Neural cell (in vitro differentiated cells): ENCODE measurements around the gene KLK11. TPM values are rescaled to one million over a fixed set of nuclear protein-coding genes. Genes with fewer than 3 reads are reported as not detected.

ENCODE experiments used
- H2AFZ ChIP-seq: fragments of 200-600, 300-800 bp; sonication (generic), shearing (Covaris generic); 2 replicates; pipeline ENCODE4 v1.6.0; 2014; ENCODE audit warnings: low read depth, mild to moderate bottlenecking, antibody characterized with exemption, low read length, moderate library complexity
- H3F3A ChIP-seq: fragments of 200-600 bp; shearing (Covaris generic); 2 replicates; pipeline ENCODE4 v1.6.1; 2016; ENCODE audit warnings: mild to moderate bottlenecking, moderate library complexity, mixed read lengths, antibody characterized with exemption, low read length; ENCODE audit not compliant: insufficient read depth, poor library complexity, severe bottlenecking
- H3K27ac ChIP-seq: fragments of 200-600, 300-800 bp; sonication (generic), shearing (Covaris generic); 2 replicates; pipeline ENCODE4 v1.5.1; 2014; ENCODE audit warnings: mild to moderate bottlenecking, low read length, moderate library complexity
- H3K27me3 ChIP-seq: fragments of 300-800, 200-600 bp; sonication (generic), shearing (Covaris generic); 2 replicates; pipeline ENCODE4 v1.6.0; 2014; ENCODE audit warnings: mild to moderate bottlenecking, low read depth, low read length, moderate library complexity; ENCODE audit not compliant: insufficient read depth
- H3K36me3 ChIP-seq: fragments of 300-800, 200-600 bp; sonication (generic), shearing (Covaris generic); 2 replicates; pipeline ENCODE4 v1.5.1; 2014; ENCODE audit warnings: mild to moderate bottlenecking, antibody characterized with exemption, low read length, moderate library complexity; ENCODE audit not compliant: insufficient read depth
- H3K4me2 ChIP-seq: fragments of 300-800, 200-600 bp; sonication (generic), shearing (Covaris generic); 2 replicates; pipeline ENCODE4 v1.6.0; 2014; ENCODE audit warnings: mild to moderate bottlenecking, low read length
- H3K4me3 ChIP-seq: fragments of 300-800, 200-600 bp; sonication (generic), shearing (Covaris generic); 2 replicates; pipeline ENCODE4 v1.5.1; 2014; ENCODE audit warnings: mild to moderate bottlenecking, low read length, moderate library complexity
- H3K79me2 ChIP-seq: fragments of 200-600 bp; shearing (Covaris generic); replicated peaks from 2 replicates; pipeline ENCODE4 v1.6.0; 2014; ENCODE audit warnings: mild to moderate bottlenecking, low read length, moderate library complexity; ENCODE audit not compliant: insufficient read depth
- H3K9ac ChIP-seq: fragments of 300-800, 200-600 bp; sonication (generic), shearing (Covaris generic); 2 replicates; pipeline ENCODE4 v1.6.1; 2016; ENCODE audit warnings: mild to moderate bottlenecking, low read length, mixed read lengths
- H3K9me2 ChIP-seq: fragments of 200-600 bp; shearing (Covaris generic); 2 replicates; pipeline ENCODE4 v1.6.1; 2016; ENCODE audit warnings: mild to moderate bottlenecking, low read length, mixed read lengths; ENCODE audit not compliant: insufficient read depth
- H3K9me3 ChIP-seq: fragments of 200-600, 300-800 bp; sonication (generic), shearing (Covaris generic); 2 replicates; pipeline ENCODE4 v1.6.1; 2016; ENCODE audit warnings: mild to moderate bottlenecking, mixed run types, low read length, moderate library complexity, mixed read lengths
- H4K20me1 ChIP-seq: fragments of 200-600 bp; shearing (Covaris generic); 2 replicates; pipeline ENCODE4 v1.6.1; 2016; ENCODE audit warnings: mild to moderate bottlenecking, mixed run types; ENCODE audit not compliant: insufficient read depth
- CTCF ChIP-seq: fragments of 450-650 bp; IDR thresholded peaks from 2 replicates; pipeline ENCODE4 v1.5.1; 2014; ENCODE audit warnings: antibody characterized with exemption, mild to moderate bottlenecking, moderate library complexity; ENCODE audit not compliant: poor library complexity, severe bottlenecking
- EP300 ChIP-seq: fragments of 450-650 bp; conservative IDR thresholded peaks from 2 replicates; pipeline ENCODE4 v1.6.1; 2014; ENCODE audit warnings: antibody characterized with exemption, mild to moderate bottlenecking, moderate library complexity; ENCODE audit not compliant: poor library complexity, severe bottlenecking
- EZH2 ChIP-seq: fragments of 200-600, 300-800 bp; shearing (Covaris generic), sonication (generic); IDR thresholded peaks from 2 replicates; pipeline ENCODE4 v1.6.1; 2014; ENCODE audit warnings: antibody characterized with exemption, low read length, borderline replicate concordance, mild to moderate bottlenecking; ENCODE audit not compliant: insufficient read depth, poor library complexity, severe bottlenecking
- MXI1 ChIP-seq: fragments of 450-650 bp; conservative IDR thresholded peaks from 2 replicates; pipeline ENCODE4 v1.6.1; 2014; ENCODE audit warnings: antibody characterized with exemption, mild to moderate bottlenecking; ENCODE audit not compliant: poor library complexity, severe bottlenecking
- POLR2AphosphoS5 ChIP-seq: IDR thresholded peaks from 2 replicates; pipeline ENCODE4 v1.6.1; 2012
- RAD21 ChIP-seq: fragments of 450-650 bp; conservative IDR thresholded peaks from 2 replicates; pipeline ENCODE4 v1.6.1; 2014; ENCODE audit warnings: antibody characterized with exemption, mild to moderate bottlenecking, moderate library complexity
- REST ChIP-seq: IDR thresholded peaks from 2 replicates; pipeline ENCODE4 v1.6.1; 2012; ENCODE audit warnings: borderline replicate concordance
- SMC3 ChIP-seq: fragments of 450-650 bp; conservative IDR thresholded peaks from 2 replicates; pipeline ENCODE4 v1.6.1; 2014; ENCODE audit warnings: antibody characterized with exemption, mild to moderate bottlenecking, moderate library complexity; ENCODE audit not compliant: poor library complexity
- TAF1 ChIP-seq: IDR thresholded peaks from 2 replicates; pipeline ENCODE4 v1.6.1; 2012; ENCODE audit warnings: low read depth
- polyA plus RNA-seq: library from polyadenylated mRNA; depleted of rRNA; stranded (reverse); fragments of >200 nt; gene quantifications from 2 replicates; pipeline ENCODE4 v1.2.3, GENCODE V29; 2014

Gene KLK11
- polyA plus RNA-seq, 1 donor from 2014 or later: not detected

GRCh38 chr19:51025401-51025800 is 1.0 kb downstream of the KLK11 start:
- no peak for TF ChIP-seq RAD21
- peaks cover under 1% of the 10 kb centered on the region for H3K27me3 ChIP-seq
- no peaks in the 10 kb centered on the region for H3K9me3 ChIP-seq
- no peaks in the 10 kb centered on the region for H3K9me2 ChIP-seq
- no peaks in the 10 kb centered on the region for H3K79me2 ChIP-seq
- no peaks in the 10 kb centered on the region for H3K36me3 ChIP-seq
- no peak overlapping the region for H3K9ac ChIP-seq
- no peak overlapping the region for H3K4me3 ChIP-seq
- H3K27ac ChIP-seq: no peak overlapping the region
- no peak overlapping the region for H2AFZ ChIP-seq
- H3F3A ChIP-seq: no peaks in the 10 kb centered on the region
- no peaks in the 10 kb centered on the region for H4K20me1 ChIP-seq
- no peak overlapping the region for H3K4me2 ChIP-seq

- Histone ChIP-seq H3K36me3 (no peaks in the 10 kb centered on the region), H3K4me2 (no peak overlapping the region), H3K4me3 (no peak overlapping the region), H4K20me1 (no peaks in the 10 kb centered on the region), H3K9me3 (no peaks in the 10 kb centered on the region), H3F3A (no peaks in the 10 kb centered on the region), H3K9me2 (no peaks in the 10 kb centered on the region), H3K9ac (no peak overlapping the region), H3K27ac (no peak overlapping the region), H2AFZ (no peak overlapping the region), H3K27me3 (peaks cover 6% of the 10 kb centered on the region), H3K79me2 (no peaks in the 10 kb centered on the region)
- TF ChIP-seq EP300 (no peak), TAF1 (no peak), RAD21 (no peak)
Observed at GRCh38 chr19:51024924-51025323, 1.5 kb downstream of the KLK11 start.

GRCh38 chr19:51023946-51024345 is 2.5 kb downstream of the KLK11 start:
- H3F3A ChIP-seq: no peaks in the 10 kb centered on the region
- no peaks in the 10 kb centered on the region for H4K20me1 ChIP-seq
- H3K9me3 ChIP-seq: no peaks in the 10 kb centered on the region
- no peak overlapping the region for H2AFZ ChIP-seq
- no peaks in the 10 kb centered on the region for H3K79me2 ChIP-seq
- H3K36me3 ChIP-seq: no peaks in the 10 kb centered on the region
- H3K4me3 ChIP-seq: no peak overlapping the region
- TF ChIP-seq CTCF: no peak
- TF ChIP-seq EZH2: no peak
- TF ChIP-seq MXI1: no peak
- TF ChIP-seq TAF1: no peak
- TF ChIP-seq REST: no peak
- TF ChIP-seq SMC3: no peak
- no peak for TF ChIP-seq POLR2AphosphoS5
- no peak for TF ChIP-seq EP300
- TF ChIP-seq RAD21: no peak
- H3K9me2 ChIP-seq: no peaks in the 10 kb centered on the region
- H3K27me3 ChIP-seq: peaks cover 15% of the 10 kb centered on the region
- H3K4me2 ChIP-seq: no peak overlapping the region
- no peak overlapping the region for H3K9ac ChIP-seq
- no peak overlapping the region for H3K27ac ChIP-seq
